ENCODE results near the gene SIPA1L2.

SIPA1L2 gene

GRCh38 chr1:232581932-232582331 is 48.0 kb downstream of the SIPA1L2 start:
- no peaks in the 10 kb centered on the region for H4K20me1 ChIP-seq
- H3K9ac ChIP-seq: no peak overlapping the region
- H3K36me3 ChIP-seq: no peaks in the 10 kb centered on the region
- peaks cover 33% of the 10 kb centered on the region for H3K4me1 ChIP-seq
- H3K4me2 ChIP-seq: no peak overlapping the region
- H3K27me3 ChIP-seq: no peaks in the 10 kb centered on the region
- TF ChIP-seq Cebpa-rat (IDR thresholded peaks at IDR 0.05): no peak
- H3K4me3 ChIP-seq: no peak overlapping the region
- H3K27ac ChIP-seq: no peak overlapping the region
- no peaks in the 10 kb centered on the region for H3K9me3 ChIP-seq

All from BLaER1 (cell line).